H1 (cell line): ENCODE results near the gene ADGRB3. TPM values are rescaled to one million over a fixed set of nuclear protein-coding genes. Genes with fewer than 3 reads are reported as not detected.

ENCODE experiments used
- CTCF ChIA-PET: fragments of 300-600 bp; sonication (Branson Sonifier 250); formaldehyde crosslinking; loops from one replicate; lab custom pipeline; 2021; ENCODE audit not compliant: partially characterized antibody; lab: Charles Lee
- POLR2A ChIA-PET: fragments of 300-600 bp; sonication (Branson Sonifier 250); formaldehyde crosslinking; loops from one replicate; lab custom pipeline; 2021; ENCODE audit warnings: inconsistent platforms; ENCODE audit not compliant: partially characterized antibody; lab: Charles Lee
- DNase-seq, 2 experiments: peaks; one replicate each; pipeline versions ENCODE4 v3.0.0 to v3.0.0-alpha.2; 2010 to 2022; ENCODE audit warnings: low spot score in 2 of 2, low read depth in 1 of 2, mixed read lengths in 1 of 2
- FAIRE-seq: peaks from 2 replicates; lab custom pipeline; 2011; peaks lifted over from hg19 to GRCh38; lab: Jason Lieb, UNC
- H2AFZ ChIP-seq: 2 replicates; pipeline ENCODE4 v1.8.1; 2012; ENCODE audit warnings: low read length, inconsistent platforms
- H2AK5ac ChIP-seq: 2 replicates; pipeline ENCODE4 v1.6.1; 2013; ENCODE audit warnings: low read depth, low read length
- H2BK120ac ChIP-seq: replicated peaks from 2 replicates; pipeline ENCODE3; 2013; ENCODE audit warnings: low read depth, low read length, inconsistent platforms
- H2BK12ac ChIP-seq: 2 replicates; pipeline ENCODE4 v1.6.1; 2013; ENCODE audit warnings: low read depth, low read length
- H2BK15ac ChIP-seq: 2 replicates; pipeline ENCODE4 v1.6.1; 2013; ENCODE audit warnings: low read length
- H2BK20ac ChIP-seq: 2 replicates; pipeline ENCODE4 v1.6.1; 2013; ENCODE audit warnings: low read length
- H2BK5ac ChIP-seq: 2 replicates; pipeline ENCODE4 v1.6.1; 2013; ENCODE audit warnings: low read depth, low read length
- H3K14ac ChIP-seq: 2 replicates; pipeline ENCODE4 v1.6.1; 2013; ENCODE audit warnings: inconsistent platforms; ENCODE audit not compliant: insufficient read length
- H3K18ac ChIP-seq: 2 replicates; pipeline ENCODE4 v1.6.1; 2013; ENCODE audit warnings: low read length; ENCODE audit errors: extremely low read depth
- H3K23ac ChIP-seq: 2 replicates; pipeline ENCODE4 v1.6.1; 2013; ENCODE audit warnings: inconsistent platforms; ENCODE audit not compliant: insufficient read length
- H3K23me2 ChIP-seq: 2 replicates; pipeline ENCODE4 v1.6.1; 2013; ENCODE audit warnings: low read depth, low read length
- H3K27ac ChIP-seq: 2 replicates; pipeline ENCODE4 v1.6.1; 2011; ENCODE audit warnings: low read depth, low read length, inconsistent platforms
- H3K27me3 ChIP-seq, 4 experiments: replicated peaks in 1 of 4; 1 replicate in 1 of 4; 2 replicates in 3 of 4; pipeline versions ENCODE4 v1.6.1 to v1.8.1; 2011 to 2013; ENCODE audit warnings: low read length in 3 of 4, mild to moderate bottlenecking in 3 of 4, inconsistent platforms in 2 of 4, mixed read lengths in 2 of 4, moderate library complexity in 1 of 4; ENCODE audit not compliant: control insufficient read depth in 3 of 4, insufficient read depth in 3 of 4; ENCODE audit errors: extremely low read depth in 1 of 4
- H3K36me3 ChIP-seq, 4 experiments: 2 replicates each; pipeline versions ENCODE4 v1.6.1 to v1.8.1; 2011 to 2013; ENCODE audit warnings: mild to moderate bottlenecking in 4 of 4, low read length in 3 of 4, moderate library complexity in 2 of 4, control low read depth in 1 of 4, inconsistent platforms in 1 of 4; ENCODE audit not compliant: insufficient read depth in 4 of 4, control insufficient read depth in 2 of 4
- H3K4ac ChIP-seq: replicated peaks from 2 replicates; pipeline ENCODE3; 2013; ENCODE audit warnings: low read length, low read depth, mixed read lengths, inconsistent platforms; ENCODE audit not compliant: insufficient read length
- H3K4me1 ChIP-seq, 4 experiments: replicated peaks in 1 of 4; 1 replicate in 1 of 4; 2 replicates in 3 of 4; pipeline versions ENCODE4 v1.6.1 to v1.8.1; 2011 to 2013; ENCODE audit warnings: low read length in 3 of 4, inconsistent platforms in 2 of 4, mixed read lengths in 1 of 4; ENCODE audit not compliant: insufficient read depth in 4 of 4, control insufficient read depth in 3 of 4
- H3K4me2 ChIP-seq, 2 experiments: 2 replicates each; pipeline versions ENCODE4 v1.6.1 to v1.8.1; 2011 to 2013; ENCODE audit warnings: low read depth in 2 of 2, low read length in 2 of 2, control low read depth in 1 of 2, inconsistent platforms in 1 of 2, mild to moderate bottlenecking in 1 of 2; ENCODE audit not compliant: insufficient read depth in 1 of 2
- H3K4me3 ChIP-seq, 4 experiments: fragments of 200-600, 300-600 bp in 1 of 4; sonication (generic), shearing (Covaris generic), sonication (Bioruptor Twin) in 1 of 4; 2 replicates each; pipeline versions ENCODE4 v1.5.1 to v1.8.1; 2011 to 2016; ENCODE audit warnings: low read length in 4 of 4, low read depth in 3 of 4, control low read depth in 2 of 4, inconsistent platforms in 2 of 4, mild to moderate bottlenecking in 2 of 4, mixed read lengths in 1 of 4, moderate library complexity in 1 of 4; ENCODE audit not compliant: insufficient read depth in 2 of 4; ENCODE audit errors: extremely low read depth in 1 of 4
- H3K56ac ChIP-seq: replicated peaks from 2 replicates; pipeline ENCODE3; 2013; ENCODE audit warnings: low read depth, mild to moderate bottlenecking, mixed read lengths, low read length, inconsistent platforms; ENCODE audit not compliant: insufficient read length
- H3K79me1 ChIP-seq: 2 replicates; pipeline ENCODE4 v1.6.1; 2013; ENCODE audit warnings: low read depth, low read length, control low read depth
- H3K79me2 ChIP-seq, 2 experiments: 2 replicates each; pipeline versions ENCODE4 v1.6.1 to v1.8.1; 2012 to 2013; ENCODE audit warnings: low read length in 2 of 2, mild to moderate bottlenecking in 2 of 2, inconsistent platforms in 1 of 2; ENCODE audit not compliant: insufficient read depth in 2 of 2, control insufficient read depth in 1 of 2
- H3K9ac ChIP-seq, 4 experiments: replicated peaks in 1 of 4; 1 replicate in 1 of 4; 2 replicates in 3 of 4; pipeline versions ENCODE4 v1.6.1 to v1.8.1; 2011 to 2013; ENCODE audit warnings: low read depth in 3 of 4, low read length in 3 of 4, control low read depth in 2 of 4, mild to moderate bottlenecking in 2 of 4, moderate library complexity in 2 of 4, inconsistent platforms in 1 of 4; ENCODE audit errors: extremely low read depth in 1 of 4
- H3K9me3 ChIP-seq, 2 experiments: 2 replicates each; pipeline versions ENCODE4 v1.6.1 to v1.8.1; 2012 to 2013; ENCODE audit warnings: mild to moderate bottlenecking in 2 of 2, moderate library complexity in 2 of 2, control low read depth in 1 of 2, inconsistent platforms in 1 of 2, low read depth in 1 of 2, low read length in 1 of 2, mixed read lengths in 1 of 2; ENCODE audit not compliant: insufficient read depth in 2 of 2
- H4K20me1 ChIP-seq, 2 experiments: replicated peaks in 1 of 2; 2 replicates each; pipeline versions ENCODE3 to v1.8.1; 2011 to 2013; ENCODE audit warnings: inconsistent platforms in 2 of 2, low read length in 2 of 2, mild to moderate bottlenecking in 1 of 2; ENCODE audit not compliant: insufficient read depth in 2 of 2, control insufficient read depth in 1 of 2
- H4K5ac ChIP-seq: 2 replicates; pipeline ENCODE4 v1.6.1; 2013; ENCODE audit warnings: low read length, low read depth, mixed read lengths, inconsistent platforms; ENCODE audit not compliant: insufficient read length
- H4K8ac ChIP-seq: 2 replicates; pipeline ENCODE4 v1.8.0; 2013; ENCODE audit warnings: mild to moderate bottlenecking, moderate library complexity, low read length, inconsistent platforms; ENCODE audit not compliant: insufficient read depth; ENCODE audit errors: extremely low read depth
- H4K91ac ChIP-seq: replicated peaks from 2 replicates; pipeline ENCODE3; 2013; ENCODE audit warnings: low read length, mixed read lengths, inconsistent platforms; ENCODE audit not compliant: insufficient read length
- JUN ChIP-seq: IDR thresholded peaks from 2 replicates; pipeline ENCODE4 v1.6.1; 2011; ENCODE audit warnings: low read depth, mild to moderate bottlenecking, improper control_type of control experiment, low read length
- RXRA ChIP-seq: IDR thresholded peaks from 2 replicates; pipeline ENCODE4 v1.6.1; 2011; ENCODE audit warnings: low read depth, mild to moderate bottlenecking, low read length, moderate library complexity; ENCODE audit not compliant: insufficient read depth
- TAF1 ChIP-seq: IDR thresholded peaks from 2 replicates; pipeline ENCODE4 v1.6.1; 2011; ENCODE audit warnings: mild to moderate bottlenecking, low read depth, low read length
- YY1 ChIP-seq: IDR thresholded peaks from 2 replicates; pipeline ENCODE4 v1.6.1; 2011; ENCODE audit warnings: low read depth, mild to moderate bottlenecking, low read length
- WGBS, 2 experiments: shearing (Covaris generic) in 1 of 2; methylation state at CpG; one replicate each; pipeline versions ENCODE4 v1.1.6 to v1.1.7; 2013 to 2015; ENCODE audit warnings: low lambda C conversion rate in 2 of 2, mixed read lengths in 2 of 2, inconsistent platforms in 1 of 2, low coverage in 1 of 2, missing lambda C conversion rate in 1 of 2; ENCODE audit not compliant: insufficient replicate concordance in 2 of 2, insufficient coverage in 1 of 2, insufficient read length in 1 of 2; ENCODE audit errors: extremely low coverage in 1 of 2, missing lambda C conversion rate in 1 of 2; 5-methylcytosine and 5-hydroxymethylcytosine counted together
- polyA plus RNA-seq, 7 experiments: library from polyadenylated mRNA; depleted of rRNA in 3 of 7; stranded (reverse) in 5 of 7; unstranded in 2 of 7; fragments of >200 nt in 5 of 7; fragments of 200-250 nt in 2 of 7; gene quantifications; 1 replicate in 5 of 7; 2 replicates in 1 of 7; 4 replicates in 1 of 7; pipeline versions ENCODE4 v1.2.1 to v1.2.3, GENCODE V29; 2011 to 2013; ENCODE audit warnings: missing spikeins in 2 of 7, mixed read lengths in 2 of 7
- total RNA-seq: library from RNA; stranded (reverse); fragmentation: NEBNext Ultra II Directional; extraction: Animal tissue kit (Norgen Biotek cat#: 25700); gene quantifications from 2 replicates; pipeline ENCODE4 v1.2.1, GENCODE V29; 2021

ADGRB3 gene
- total and polyA plus RNA-seq, 2 of the 8 experiments (the other 6 are each of a cell fraction or from before 2014, with no cell fraction given): 0.35 to 1.2 TPM

GRCh38 chr6:69362209-69362608 lies 727.1 kb downstream of the ADGRB3 start:
- H4K91ac ChIP-seq: no peak overlapping the region
- ChIA-PET CTCF (no interaction called here), POLR2A (no interaction called here)
- H3K23me2 ChIP-seq: no peaks in the 10 kb centered on the region
- H3K27ac ChIP-seq: no peak overlapping the region
- no peaks in the 10 kb centered on the region for H3K79me2 ChIP-seq
- H4K5ac ChIP-seq: no peak overlapping the region
- H2BK5ac ChIP-seq: no peak overlapping the region
- H2AK5ac ChIP-seq: no peak overlapping the region
- no peak overlapping the region for H3K4me2 ChIP-seq
- FAIRE-seq: no peak
- H3K18ac ChIP-seq: no peak overlapping the region
- H3K14ac ChIP-seq: no peak overlapping the region
- H3K23ac ChIP-seq: no peak overlapping the region
- H3K4ac ChIP-seq: no peak overlapping the region
- no peaks in the 10 kb centered on the region for H3K79me1 ChIP-seq
- DNase-seq: no peak
- H2BK120ac ChIP-seq: no peak overlapping the region
- H2BK15ac ChIP-seq: no peak overlapping the region
- H4K20me1 ChIP-seq: no peaks in the 10 kb centered on the region
- no peak overlapping the region for H3K9ac ChIP-seq
- no peak overlapping the region for H2AFZ ChIP-seq
- no peak overlapping the region for H2BK20ac ChIP-seq
- no peaks in the 10 kb centered on the region for H3K9me3 ChIP-seq
- H3K27me3 ChIP-seq: no peaks in the 10 kb centered on the region
- H2BK12ac ChIP-seq: no peak overlapping the region
- peaks cover 0 to 4% (median 0%) of the 10 kb centered on the region in 4 experiments; a peak in 1 of 7 replicates for H3K4me1 ChIP-seq
- no peak overlapping the region for H3K56ac ChIP-seq
- no peak overlapping the region for H4K8ac ChIP-seq
- 89% methylated on average over 3 of the region's 3 CpGs; no CpG with 5 or more reads in 1 of the 2 experiments for WGBS, 2 experiments
- no peaks in the 10 kb centered on the region for H3K36me3 ChIP-seq
- no peak overlapping the region for H3K4me3 ChIP-seq
- TF ChIP-seq YY1 (no peak), RXRA (no peak), JUN (no peak), TAF1 (no peak)
